VCaP (cell line): Measurements from ENCODE around the gene ADH6.
"Not testable (repeated sequence)": the region's sequence is repeated elsewhere in the genome, so short reads cannot be mapped to it uniquely, and the experiment has no call there.

ENCODE experiments used
- H3K27ac ChIP-seq: fragments of 450-650 bp; 2 replicates; pipeline ENCODE4 v1.5.1; 2017
- TF ChIP-seq, protein P1 (sequence below): fragments of 450-650 bp; conservative IDR thresholded peaks from 2 replicates; pipeline ENCODE4 v1.5.1; 2017; ENCODE audit warnings: mild to moderate bottlenecking, moderate library complexity

Gene ADH6

DNA sequence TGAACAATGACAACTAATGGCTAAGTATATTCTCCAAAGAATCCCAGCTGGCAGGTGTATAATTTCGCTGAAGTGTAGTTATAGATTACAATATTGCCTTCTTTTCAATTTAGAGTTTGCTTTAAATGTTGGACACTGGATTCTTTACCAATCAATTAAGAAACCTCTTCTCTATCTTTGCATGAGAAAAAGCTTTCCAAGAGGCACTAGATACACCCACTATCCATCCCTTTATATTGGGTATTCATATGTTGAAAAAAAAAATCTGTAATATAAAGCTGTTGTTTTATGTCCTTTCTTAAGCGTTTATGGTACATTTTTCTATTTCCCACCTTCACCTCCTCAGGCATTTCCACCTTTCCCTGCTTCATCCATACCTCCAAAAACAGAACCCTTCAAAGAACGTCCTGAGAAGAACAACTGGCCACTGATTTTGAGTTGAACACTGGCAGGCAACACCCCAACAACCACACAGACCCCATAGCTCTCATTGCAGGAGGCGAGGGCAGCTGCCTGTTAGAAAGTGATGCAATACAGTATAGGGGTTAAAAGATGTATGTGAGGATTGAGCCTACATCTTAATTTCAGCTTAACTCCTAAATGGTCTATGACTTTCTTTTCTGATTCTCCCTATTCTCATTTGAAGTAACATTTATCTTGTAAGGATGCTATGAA, 11.8 kb downstream of the ADH6 start:
- TF ChIP-seq, protein P1, sequence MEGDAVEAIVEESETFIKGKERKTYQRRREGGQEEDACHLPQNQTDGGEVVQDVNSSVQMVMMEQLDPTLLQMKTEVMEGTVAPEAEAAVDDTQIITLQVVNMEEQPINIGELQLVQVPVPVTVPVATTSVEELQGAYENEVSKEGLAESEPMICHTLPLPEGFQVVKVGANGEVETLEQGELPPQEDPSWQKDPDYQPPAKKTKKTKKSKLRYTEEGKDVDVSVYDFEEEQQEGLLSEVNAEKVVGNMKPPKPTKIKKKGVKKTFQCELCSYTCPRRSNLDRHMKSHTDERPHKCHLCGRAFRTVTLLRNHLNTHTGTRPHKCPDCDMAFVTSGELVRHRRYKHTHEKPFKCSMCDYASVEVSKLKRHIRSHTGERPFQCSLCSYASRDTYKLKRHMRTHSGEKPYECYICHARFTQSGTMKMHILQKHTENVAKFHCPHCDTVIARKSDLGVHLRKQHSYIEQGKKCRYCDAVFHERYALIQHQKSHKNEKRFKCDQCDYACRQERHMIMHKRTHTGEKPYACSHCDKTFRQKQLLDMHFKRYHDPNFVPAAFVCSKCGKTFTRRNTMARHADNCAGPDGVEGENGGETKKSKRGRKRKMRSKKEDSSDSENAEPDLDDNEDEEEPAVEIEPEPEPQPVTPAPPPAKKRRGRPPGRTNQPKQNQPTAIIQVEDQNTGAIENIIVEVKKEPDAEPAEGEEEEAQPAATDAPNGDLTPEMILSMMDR: no peak
- H3K27ac ChIP-seq: no peak overlapping the region

DNA sequence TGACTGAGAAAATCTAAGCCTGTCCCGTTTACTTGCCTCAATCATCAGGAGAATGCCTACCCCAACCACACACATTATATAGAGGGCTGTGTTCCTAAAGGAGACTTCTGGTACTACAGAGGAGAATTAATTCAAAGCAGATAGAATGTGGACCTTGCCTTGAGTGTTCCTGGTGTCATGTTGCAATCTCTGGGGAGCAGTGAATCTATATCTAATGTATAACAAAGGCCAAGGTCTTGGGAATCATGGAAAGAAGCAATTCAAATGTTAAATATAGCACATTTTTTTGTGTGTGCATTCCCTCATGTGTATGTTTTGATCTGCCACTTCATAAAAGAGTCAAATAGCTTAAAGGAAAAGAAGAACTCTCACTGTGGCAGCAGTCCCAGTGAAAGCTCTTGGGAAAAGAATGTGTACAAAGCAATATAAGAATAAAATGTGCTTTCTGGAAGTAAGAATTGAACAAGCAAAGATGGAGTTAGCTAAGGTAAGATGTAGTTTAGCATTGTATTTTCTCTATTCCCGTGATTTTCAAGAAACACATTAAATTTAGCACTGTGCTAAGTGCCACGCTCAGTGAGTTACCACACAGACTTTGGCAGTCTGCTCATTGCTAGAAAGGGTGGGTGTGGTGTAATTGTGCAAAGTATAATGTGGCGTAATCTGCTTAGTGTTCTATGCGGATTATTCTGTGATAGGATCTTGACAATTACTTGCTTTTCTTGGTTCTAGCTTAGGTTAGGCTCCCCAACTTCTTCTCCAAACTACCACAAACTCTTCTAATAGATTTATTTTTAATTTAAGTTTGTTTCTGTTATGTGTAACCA, 13.7 kb downstream of the ADH6 start:
- H3K27ac ChIP-seq: no peak overlapping the region

DNA sequence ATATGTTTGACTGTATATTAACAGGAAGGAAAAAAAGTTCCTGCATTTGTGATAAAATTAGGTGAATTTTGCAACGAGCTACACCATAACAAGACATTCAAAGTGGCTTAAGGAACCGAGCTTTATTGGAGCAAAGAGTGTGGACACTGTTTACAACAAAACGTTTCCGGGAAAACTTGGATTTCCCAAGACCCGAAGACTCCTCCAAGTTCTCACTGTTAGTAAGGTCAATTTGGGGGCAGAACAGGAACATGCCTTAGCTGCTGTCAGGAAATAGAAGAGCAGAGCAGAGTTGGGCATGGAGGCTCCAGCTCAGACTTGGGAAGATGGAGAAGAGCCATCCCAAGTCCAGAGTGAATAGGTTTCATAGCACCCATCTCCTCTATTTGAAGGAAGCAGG, 16.5 kb downstream of the ADH6 start:
- TF ChIP-seq, protein P1: no peak
- no peak overlapping the region for H3K27ac ChIP-seq

More for the DNA sequence above, 13.7 kb downstream of the ADH6 start:
- TF ChIP-seq, protein P1: no peak

DNA sequence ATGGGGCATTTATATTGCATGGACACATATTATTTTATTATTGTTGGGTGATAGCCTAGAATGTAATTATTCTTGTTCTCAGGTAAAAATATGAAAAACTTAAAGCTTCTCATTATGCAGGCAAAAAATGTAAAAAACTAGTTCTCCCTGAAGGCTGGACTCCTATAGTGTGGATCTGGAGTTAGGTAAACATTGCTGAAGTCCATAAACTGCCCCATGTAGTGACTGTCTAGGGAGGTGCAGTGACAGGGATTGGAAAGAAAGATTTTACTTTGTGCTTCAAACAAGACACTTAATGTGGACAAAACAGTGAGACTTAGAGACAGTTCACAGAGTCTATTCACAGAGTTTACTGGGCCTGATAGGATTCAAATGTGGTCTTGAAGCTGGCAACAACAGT, 17.0 kb downstream of the ADH6 start:
- no peak overlapping the region for H3K27ac ChIP-seq

DNA sequence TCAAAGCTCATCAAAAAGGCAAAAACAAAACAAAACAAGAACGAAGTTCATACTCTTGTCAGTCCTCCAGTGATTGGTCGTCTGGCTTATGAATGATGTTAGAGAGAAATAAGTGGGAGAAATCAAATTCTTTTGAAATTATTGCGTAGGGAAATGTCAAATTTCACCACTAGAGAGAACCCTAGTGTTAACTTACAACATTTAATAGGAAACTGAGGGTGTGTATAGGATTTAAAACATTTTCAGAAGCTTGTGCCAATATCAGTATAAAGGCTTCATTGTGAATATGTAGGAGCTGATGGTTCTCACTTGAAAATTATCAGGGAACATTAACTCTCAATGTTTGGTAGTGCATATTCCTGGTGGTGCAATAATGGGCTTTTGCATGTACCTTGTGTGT, 17.4 kb downstream of the ADH6 start:
- TF ChIP-seq, protein P1: peak; percentile 55
- no peak overlapping the region for H3K27ac ChIP-seq

More for the DNA sequence above, 17.0 kb downstream of the ADH6 start:
- TF ChIP-seq, protein P1: no peak

DNA sequence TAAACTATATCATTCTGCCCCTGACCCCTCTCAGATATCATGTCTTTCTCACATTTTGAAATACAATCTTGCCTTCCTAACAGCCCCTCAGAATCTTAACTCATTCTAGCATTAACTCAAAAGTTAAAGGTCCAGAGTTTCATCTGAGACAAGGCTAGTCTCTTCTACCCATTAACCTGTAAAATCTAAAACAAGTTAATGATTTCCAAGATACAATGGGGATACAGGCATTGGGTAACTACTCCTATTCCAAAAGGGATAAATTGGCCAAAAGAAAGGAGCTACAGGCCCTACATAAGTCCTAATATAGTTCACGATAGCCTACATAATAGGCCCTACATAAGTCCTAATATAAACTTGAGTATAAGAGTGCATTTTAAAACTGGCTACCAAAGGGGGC, 18.9 kb downstream of the ADH6 start:
- TF ChIP-seq, protein P1: no peak
- H3K27ac ChIP-seq: no peak overlapping the region

DNA sequence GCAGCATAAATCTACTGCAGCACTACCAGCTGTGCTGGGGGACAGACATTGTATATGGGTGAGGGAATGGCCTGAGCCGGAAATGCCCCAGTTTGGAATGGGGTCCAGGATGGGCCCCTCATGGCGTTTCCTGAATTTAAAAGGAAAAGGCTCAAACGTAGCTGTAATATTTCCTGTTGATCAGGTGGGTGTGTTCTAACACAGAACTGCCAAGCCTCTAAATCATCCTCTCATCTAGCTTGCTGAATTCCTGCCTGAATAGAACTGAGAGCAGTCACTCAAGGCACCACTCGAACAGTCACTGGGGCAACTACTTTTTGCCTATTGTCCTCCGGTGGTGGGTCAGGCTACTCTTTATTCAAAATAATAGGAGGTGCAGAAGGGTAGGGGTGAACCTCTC, 28.7 kb downstream of the ADH6 start:
- TF ChIP-seq, protein P1: no peak
- H3K27ac ChIP-seq: no peak overlapping the region

DNA sequence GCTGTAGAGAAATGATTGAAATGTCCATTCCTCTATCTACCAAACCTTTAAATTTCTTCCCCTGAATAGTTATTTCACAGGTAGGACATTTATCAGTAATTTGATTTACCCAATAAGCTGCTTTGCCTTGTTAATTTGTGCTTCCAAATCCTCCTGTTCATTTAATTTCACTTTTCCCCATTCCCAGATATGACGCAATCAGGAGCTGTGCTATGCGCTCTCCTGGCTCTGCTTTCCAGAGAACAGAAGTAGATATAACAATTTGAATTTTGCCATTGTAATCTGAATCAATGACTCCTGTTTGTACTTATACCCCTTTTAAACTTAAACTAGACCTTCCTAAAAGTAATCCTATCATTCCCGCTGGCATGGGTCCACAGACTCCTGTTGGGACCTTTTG, 29.1 kb downstream of the ADH6 start:
- not testable (repeated sequence) for H3K27ac ChIP-seq
